ENCODE data around the gene NOL12.
A peak's percentile ranks its signal among the peaks of the same experiment; 100 is the strongest.

Gene NOL12, protein sequence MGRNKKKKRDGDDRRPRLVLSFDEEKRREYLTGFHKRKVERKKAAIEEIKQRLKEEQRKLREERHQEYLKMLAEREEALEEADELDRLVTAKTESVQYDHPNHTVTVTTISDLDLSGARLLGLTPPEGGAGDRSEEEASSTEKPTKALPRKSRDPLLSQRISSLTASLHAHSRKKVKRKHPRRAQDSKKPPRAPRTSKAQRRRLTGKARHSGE

DNA sequence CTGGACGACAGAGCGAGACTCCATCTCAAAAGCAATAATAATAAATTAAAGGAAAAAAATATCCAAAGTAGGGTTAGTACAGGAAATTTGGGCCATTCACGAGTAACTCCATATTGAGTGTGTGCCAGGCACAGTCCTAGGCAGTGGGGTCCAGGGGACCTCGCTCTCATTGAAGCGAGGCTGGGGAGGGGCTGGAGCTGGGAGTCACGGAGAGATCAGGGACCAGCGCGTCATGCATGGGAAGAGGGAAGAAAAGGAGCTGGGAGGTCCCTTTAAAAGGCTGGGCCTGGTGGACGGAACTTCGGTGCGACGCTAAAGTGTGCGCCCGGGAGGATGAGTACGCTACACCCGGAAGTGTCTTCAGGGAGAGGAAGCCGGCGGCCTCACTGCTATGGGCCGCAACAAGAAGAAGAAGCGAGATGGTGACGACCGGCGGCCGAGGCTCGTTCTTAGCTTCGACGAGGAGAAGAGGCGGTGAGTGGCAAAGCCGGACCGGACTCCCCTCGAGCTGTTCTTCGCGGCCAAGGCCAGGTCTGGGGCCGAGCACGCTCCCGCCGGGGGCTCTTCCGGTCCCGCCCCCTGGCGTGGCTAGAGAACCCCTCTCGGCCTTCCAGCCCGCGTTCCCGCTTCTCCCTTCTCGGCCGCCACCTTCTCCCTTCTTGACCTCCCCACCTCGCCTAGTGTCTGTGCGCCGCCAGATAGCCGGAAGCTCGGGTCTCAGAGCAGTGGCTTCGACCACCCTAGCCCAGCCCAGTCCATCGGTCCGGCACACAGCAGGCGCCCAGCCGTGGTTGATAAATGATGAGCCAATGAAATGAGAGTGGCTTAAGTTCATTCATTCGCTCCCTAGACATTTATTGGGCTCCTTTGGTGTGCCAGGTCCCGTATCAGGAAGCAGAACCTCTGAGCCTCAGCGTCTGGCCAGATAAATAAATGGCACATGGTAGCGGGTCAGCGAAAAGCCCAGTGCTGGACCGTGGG lies at the start of gene NOL12:
NOL12 (plus strand) TSS at position 342 of the 981 bp plus-strand sequence; CDS start at position 392, 50 bp downstream.
- peak within 1 kb of the TSS; percentile 96 for H3K4me3 Mint-ChIP-seq
- peaks cover 28% of the 10 kb centered on the region for H3K4me1 Mint-ChIP-seq
- DNase-seq, result peak; percentile 81
- H3K9me3 Mint-ChIP-seq, result no peaks in the 10 kb centered on the region
- peaks cover 4% of the 10 kb centered on the region for H3K27me3 Mint-ChIP-seq (ENCODE audit: low read depth, poor library complexity)
- TF ChIP-seq, protein P1, sequence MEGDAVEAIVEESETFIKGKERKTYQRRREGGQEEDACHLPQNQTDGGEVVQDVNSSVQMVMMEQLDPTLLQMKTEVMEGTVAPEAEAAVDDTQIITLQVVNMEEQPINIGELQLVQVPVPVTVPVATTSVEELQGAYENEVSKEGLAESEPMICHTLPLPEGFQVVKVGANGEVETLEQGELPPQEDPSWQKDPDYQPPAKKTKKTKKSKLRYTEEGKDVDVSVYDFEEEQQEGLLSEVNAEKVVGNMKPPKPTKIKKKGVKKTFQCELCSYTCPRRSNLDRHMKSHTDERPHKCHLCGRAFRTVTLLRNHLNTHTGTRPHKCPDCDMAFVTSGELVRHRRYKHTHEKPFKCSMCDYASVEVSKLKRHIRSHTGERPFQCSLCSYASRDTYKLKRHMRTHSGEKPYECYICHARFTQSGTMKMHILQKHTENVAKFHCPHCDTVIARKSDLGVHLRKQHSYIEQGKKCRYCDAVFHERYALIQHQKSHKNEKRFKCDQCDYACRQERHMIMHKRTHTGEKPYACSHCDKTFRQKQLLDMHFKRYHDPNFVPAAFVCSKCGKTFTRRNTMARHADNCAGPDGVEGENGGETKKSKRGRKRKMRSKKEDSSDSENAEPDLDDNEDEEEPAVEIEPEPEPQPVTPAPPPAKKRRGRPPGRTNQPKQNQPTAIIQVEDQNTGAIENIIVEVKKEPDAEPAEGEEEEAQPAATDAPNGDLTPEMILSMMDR (IDR thresholded peaks at IDR 0.05), result no peak
- H3K36me3 Mint-ChIP-seq (ENCODE audit: low read depth), result peaks cover 13% of the 10 kb centered on the region
- H3K27ac Mint-ChIP-seq, result peak within 1 kb of the TSS; percentile 96

DNA sequence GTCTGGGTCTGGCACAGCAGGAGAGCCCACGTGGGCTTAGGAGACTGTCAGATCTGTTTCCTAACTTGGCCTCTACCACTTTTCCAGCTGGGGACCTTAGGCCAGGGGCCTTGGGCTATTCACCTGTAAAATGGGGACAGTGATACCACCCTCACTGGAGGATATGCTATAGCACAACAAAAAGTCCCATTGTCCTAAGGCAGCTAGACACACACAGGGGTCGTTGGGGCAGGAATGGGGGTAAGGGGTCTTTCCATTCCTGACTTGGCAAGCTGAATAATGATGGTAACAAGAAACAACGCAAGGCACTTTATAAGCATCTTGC lies 49.2 kb upstream of the NOL12 start:
- Mint-ChIP-seq H3K9me3 (no peaks in the 10 kb centered on the region), H3K36me3 (ENCODE audit: low read depth) (no peaks in the 10 kb centered on the region), H3K27ac (peak overlapping the region; percentile 93), H3K27me3 (ENCODE audit: low read depth, poor library complexity) (no peaks in the 10 kb centered on the region), H3K4me3 (no peak overlapping the region), H3K4me1 (peaks cover 73% of the 10 kb centered on the region)
- DNase-seq, result no peak
- TF ChIP-seq, protein P1 (IDR thresholded peaks at IDR 0.05), result no peak

DNA sequence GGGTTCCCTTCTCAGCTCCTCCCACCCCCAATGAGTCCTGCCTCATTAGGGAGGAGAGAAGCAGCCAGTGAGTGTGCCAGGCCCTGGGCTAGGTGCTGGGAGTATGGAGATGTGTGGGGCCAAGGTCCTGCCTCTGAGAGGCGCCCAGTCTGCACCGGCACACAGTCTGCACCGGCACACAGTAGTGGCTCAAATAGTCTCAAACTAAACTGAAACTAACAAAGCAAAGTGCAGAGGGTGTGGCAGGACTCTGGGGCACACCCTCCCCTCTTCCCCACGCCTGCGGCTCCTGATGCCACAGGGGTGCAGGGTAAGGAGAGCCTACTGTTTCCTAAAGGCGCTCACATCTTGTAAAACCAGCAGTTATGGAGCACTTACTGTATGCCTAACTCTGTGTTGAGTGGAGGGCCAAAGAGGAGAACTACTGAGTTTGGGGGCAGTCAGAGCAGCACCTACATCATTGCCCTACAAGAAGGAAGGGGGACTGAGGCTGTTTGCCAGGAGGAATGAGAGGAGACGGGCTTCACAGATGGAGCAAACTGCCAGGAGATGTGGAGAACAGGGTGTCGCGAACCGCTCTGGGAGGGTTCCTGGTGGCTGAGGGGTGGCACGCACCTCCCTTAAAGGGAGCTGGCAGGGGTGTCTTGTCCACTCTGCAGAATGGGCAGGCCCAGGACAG lies 47.6 kb upstream of the NOL12 start:
- Mint-ChIP-seq H3K4me3 (peak overlapping the region; percentile 85), H3K27ac (peak overlapping the region; percentile 41), H3K4me1 (peaks cover 68% of the 10 kb centered on the region), H3K9me3 (no peaks in the 10 kb centered on the region), H3K27me3 (ENCODE audit: low read depth, poor library complexity) (no peaks in the 10 kb centered on the region), H3K36me3 (ENCODE audit: low read depth) (peaks cover 3% of the 10 kb centered on the region)
- DNase-seq, result no peak
- TF ChIP-seq, protein P1 (IDR thresholded peaks at IDR 0.05), result no peak

DNA sequence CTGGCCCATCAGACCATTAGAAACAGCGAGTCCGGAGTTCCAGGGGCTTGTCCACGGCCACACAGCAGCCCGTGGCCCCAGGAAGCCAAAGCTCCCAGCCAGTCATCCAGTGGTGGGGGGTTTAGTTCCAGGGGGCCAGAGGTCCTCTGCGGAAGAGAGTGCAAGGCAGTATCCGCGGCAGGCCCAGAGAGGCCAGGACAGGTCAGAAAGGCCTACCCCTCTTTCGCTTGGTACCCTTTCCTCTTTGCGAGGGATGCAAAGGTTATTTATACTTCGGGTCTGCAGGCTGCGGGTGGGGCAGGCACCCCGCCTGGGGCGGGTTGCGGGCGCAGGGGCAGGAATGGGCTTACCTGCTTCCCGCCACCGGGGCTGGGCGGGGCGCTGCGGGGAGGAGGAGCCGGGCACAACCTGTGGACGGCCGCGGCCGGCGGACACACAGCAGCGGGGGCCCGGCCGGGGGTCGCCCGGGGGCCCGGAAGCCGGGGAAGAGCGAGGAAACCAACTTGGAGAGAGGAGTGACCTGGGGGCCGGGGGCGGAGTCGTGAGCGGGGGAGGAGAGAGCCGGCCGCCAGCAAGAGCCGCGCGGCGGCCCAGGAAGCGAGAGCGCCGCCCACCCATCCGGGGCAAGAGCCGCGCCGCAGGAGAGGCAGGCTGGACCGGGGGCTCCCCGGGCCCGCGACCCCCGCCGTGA lies 46.9 kb upstream of the NOL12 start, which contains the start of gene SH3BP1:
SH3BP1 (plus strand) TSS at position 600 of the 691 bp plus-strand sequence. CDS start 119 bp downstream, outside the sequence.
- H3K4me1 Mint-ChIP-seq, result peaks cover 65% of the 10 kb centered on the region
- H3K9me3 Mint-ChIP-seq, result no peaks in the 10 kb centered on the region
- peaks cover 8% of the 10 kb centered on the region for H3K36me3 Mint-ChIP-seq (ENCODE audit: low read depth)
- H3K4me3 Mint-ChIP-seq, result peak within 1 kb of the TSS; percentile 85
- no peaks in the 10 kb centered on the region for H3K27me3 Mint-ChIP-seq (ENCODE audit: low read depth, poor library complexity)
- DNase-seq, result peak; percentile 85
- peak within 1 kb of the TSS; percentile 41 for H3K27ac Mint-ChIP-seq
- TF ChIP-seq, protein P1 (IDR thresholded peaks at IDR 0.05), result no peak

DNA sequence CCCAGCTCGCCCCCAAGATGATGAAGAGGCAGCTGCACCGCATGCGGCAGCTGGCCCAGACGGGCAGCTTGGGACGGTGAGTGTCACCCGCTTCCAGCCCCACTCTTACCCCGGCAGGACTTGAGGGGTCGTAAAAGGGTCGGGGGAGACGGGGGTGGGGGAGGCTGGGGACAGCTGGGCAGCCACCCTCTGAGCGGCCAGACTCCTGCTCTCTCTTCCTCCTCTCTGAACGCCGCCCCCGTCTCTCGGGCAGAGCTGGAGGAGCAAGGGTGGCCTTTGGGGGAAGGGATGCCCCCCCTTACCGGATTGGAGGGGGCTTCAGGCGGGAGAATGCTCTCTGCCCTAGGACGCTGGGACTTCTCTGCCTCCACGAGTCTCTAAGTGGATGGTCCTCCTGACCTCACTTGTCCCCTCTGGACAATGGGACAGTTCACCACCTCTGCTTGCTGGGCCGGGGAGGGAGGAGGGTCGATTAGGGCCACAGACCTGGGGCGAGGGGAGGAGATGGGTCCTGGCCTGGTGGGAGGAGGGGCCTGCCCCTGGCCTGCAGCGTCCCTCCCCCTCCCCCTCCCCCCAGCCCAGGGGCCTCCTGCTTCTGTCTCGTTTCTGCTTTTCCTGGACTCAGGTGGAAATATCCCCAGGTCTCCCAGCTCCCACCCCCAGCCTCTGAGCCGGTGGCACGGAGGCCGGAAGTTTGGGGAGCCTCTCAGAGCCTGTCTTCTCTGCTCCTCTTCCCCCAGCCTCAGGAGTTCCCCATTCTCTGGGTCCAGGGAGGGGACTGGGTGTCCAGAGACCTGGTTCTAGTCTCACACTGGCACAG lies 46.2 kb upstream of the NOL12 start:
- Mint-ChIP-seq H3K27ac (no peak overlapping the region), H3K4me1 (peaks cover 57% of the 10 kb centered on the region)

More for the DNA sequence above, 46.2 kb upstream of the NOL12 start:
- DNase-seq, result peak; percentile 48
- Mint-ChIP-seq H3K9me3 (no peaks in the 10 kb centered on the region), H3K36me3 (ENCODE audit: low read depth) (peaks cover 8% of the 10 kb centered on the region), H3K27me3 (ENCODE audit: low read depth, poor library complexity) (no peaks in the 10 kb centered on the region), H3K4me3 (peak overlapping the region; percentile 85)
- TF ChIP-seq, protein P1 (IDR thresholded peaks at IDR 0.05), result no peak

Data from nephron progenitor cell (in vitro differentiated cells).